H1 (cell line): ENCODE measurements around the gene CCNYL1. TPM values are rescaled to one million over a fixed set of nuclear protein-coding genes. Genes with fewer than 3 reads are reported as not detected.

ENCODE experiments used
- CTCF ChIA-PET: fragments of 300-600 bp; sonication (Branson Sonifier 250); formaldehyde crosslinking; loops from one replicate; lab custom pipeline; 2021; ENCODE audit not compliant: partially characterized antibody; lab: Charles Lee
- POLR2A ChIA-PET: fragments of 300-600 bp; sonication (Branson Sonifier 250); formaldehyde crosslinking; loops from one replicate; lab custom pipeline; 2021; ENCODE audit warnings: inconsistent platforms; ENCODE audit not compliant: partially characterized antibody; lab: Charles Lee
- DNase-seq, 2 experiments: peaks; one replicate each; pipeline versions ENCODE4 v3.0.0 to v3.0.0-alpha.2; 2010 to 2022; ENCODE audit warnings: low spot score in 2 of 2, low read depth in 1 of 2, mixed read lengths in 1 of 2
- FAIRE-seq: peaks from 2 replicates; lab custom pipeline; 2011; peaks lifted over from hg19 to GRCh38; lab: Jason Lieb, UNC
- H2AFZ ChIP-seq: 2 replicates; pipeline ENCODE4 v1.8.1; 2012; ENCODE audit warnings: low read length, inconsistent platforms
- H2AK5ac ChIP-seq: 2 replicates; pipeline ENCODE4 v1.6.1; 2013; ENCODE audit warnings: low read depth, low read length
- H2BK120ac ChIP-seq: replicated peaks from 2 replicates; pipeline ENCODE3; 2013; ENCODE audit warnings: low read depth, low read length, inconsistent platforms
- H2BK12ac ChIP-seq: 2 replicates; pipeline ENCODE4 v1.6.1; 2013; ENCODE audit warnings: low read depth, low read length
- H2BK15ac ChIP-seq: 2 replicates; pipeline ENCODE4 v1.6.1; 2013; ENCODE audit warnings: low read length
- H2BK20ac ChIP-seq: 2 replicates; pipeline ENCODE4 v1.6.1; 2013; ENCODE audit warnings: low read length
- H2BK5ac ChIP-seq: 2 replicates; pipeline ENCODE4 v1.6.1; 2013; ENCODE audit warnings: low read depth, low read length
- H3K14ac ChIP-seq: 2 replicates; pipeline ENCODE4 v1.6.1; 2013; ENCODE audit warnings: inconsistent platforms; ENCODE audit not compliant: insufficient read length
- H3K18ac ChIP-seq: 2 replicates; pipeline ENCODE4 v1.6.1; 2013; ENCODE audit warnings: low read length; ENCODE audit errors: extremely low read depth
- H3K23ac ChIP-seq: 2 replicates; pipeline ENCODE4 v1.6.1; 2013; ENCODE audit warnings: inconsistent platforms; ENCODE audit not compliant: insufficient read length
- H3K23me2 ChIP-seq: 2 replicates; pipeline ENCODE4 v1.6.1; 2013; ENCODE audit warnings: low read depth, low read length
- H3K27ac ChIP-seq: 2 replicates; pipeline ENCODE4 v1.6.1; 2011; ENCODE audit warnings: low read depth, low read length, inconsistent platforms
- H3K27me3 ChIP-seq, 4 experiments: replicated peaks in 1 of 4; 1 replicate in 1 of 4; 2 replicates in 3 of 4; pipeline versions ENCODE4 v1.6.1 to v1.8.1; 2011 to 2013; ENCODE audit warnings: low read length in 3 of 4, mild to moderate bottlenecking in 3 of 4, inconsistent platforms in 2 of 4, mixed read lengths in 2 of 4, moderate library complexity in 1 of 4; ENCODE audit not compliant: control insufficient read depth in 3 of 4, insufficient read depth in 3 of 4; ENCODE audit errors: extremely low read depth in 1 of 4
- H3K36me3 ChIP-seq, 4 experiments: 2 replicates each; pipeline versions ENCODE4 v1.6.1 to v1.8.1; 2011 to 2013; ENCODE audit warnings: mild to moderate bottlenecking in 4 of 4, low read length in 3 of 4, moderate library complexity in 2 of 4, control low read depth in 1 of 4, inconsistent platforms in 1 of 4; ENCODE audit not compliant: insufficient read depth in 4 of 4, control insufficient read depth in 2 of 4
- H3K4ac ChIP-seq: replicated peaks from 2 replicates; pipeline ENCODE3; 2013; ENCODE audit warnings: low read length, low read depth, mixed read lengths, inconsistent platforms; ENCODE audit not compliant: insufficient read length
- H3K4me1 ChIP-seq, 4 experiments: replicated peaks in 1 of 4; 1 replicate in 1 of 4; 2 replicates in 3 of 4; pipeline versions ENCODE4 v1.6.1 to v1.8.1; 2011 to 2013; ENCODE audit warnings: low read length in 3 of 4, inconsistent platforms in 2 of 4, mixed read lengths in 1 of 4; ENCODE audit not compliant: insufficient read depth in 4 of 4, control insufficient read depth in 3 of 4
- H3K4me2 ChIP-seq, 2 experiments: 2 replicates each; pipeline versions ENCODE4 v1.6.1 to v1.8.1; 2011 to 2013; ENCODE audit warnings: low read depth in 2 of 2, low read length in 2 of 2, control low read depth in 1 of 2, inconsistent platforms in 1 of 2, mild to moderate bottlenecking in 1 of 2; ENCODE audit not compliant: insufficient read depth in 1 of 2
- H3K4me3 ChIP-seq, 4 experiments: fragments of 200-600, 300-600 bp in 1 of 4; sonication (generic), shearing (Covaris generic), sonication (Bioruptor Twin) in 1 of 4; 2 replicates each; pipeline versions ENCODE4 v1.5.1 to v1.8.1; 2011 to 2016; ENCODE audit warnings: low read length in 4 of 4, low read depth in 3 of 4, control low read depth in 2 of 4, inconsistent platforms in 2 of 4, mild to moderate bottlenecking in 2 of 4, mixed read lengths in 1 of 4, moderate library complexity in 1 of 4; ENCODE audit not compliant: insufficient read depth in 2 of 4; ENCODE audit errors: extremely low read depth in 1 of 4
- H3K56ac ChIP-seq: replicated peaks from 2 replicates; pipeline ENCODE3; 2013; ENCODE audit warnings: low read depth, mild to moderate bottlenecking, mixed read lengths, low read length, inconsistent platforms; ENCODE audit not compliant: insufficient read length
- H3K79me1 ChIP-seq: 2 replicates; pipeline ENCODE4 v1.6.1; 2013; ENCODE audit warnings: low read depth, low read length, control low read depth
- H3K79me2 ChIP-seq, 2 experiments: 2 replicates each; pipeline versions ENCODE4 v1.6.1 to v1.8.1; 2012 to 2013; ENCODE audit warnings: low read length in 2 of 2, mild to moderate bottlenecking in 2 of 2, inconsistent platforms in 1 of 2; ENCODE audit not compliant: insufficient read depth in 2 of 2, control insufficient read depth in 1 of 2
- H3K9ac ChIP-seq, 4 experiments: replicated peaks in 1 of 4; 1 replicate in 1 of 4; 2 replicates in 3 of 4; pipeline versions ENCODE4 v1.6.1 to v1.8.1; 2011 to 2013; ENCODE audit warnings: low read depth in 3 of 4, low read length in 3 of 4, control low read depth in 2 of 4, mild to moderate bottlenecking in 2 of 4, moderate library complexity in 2 of 4, inconsistent platforms in 1 of 4; ENCODE audit errors: extremely low read depth in 1 of 4
- H3K9me3 ChIP-seq, 2 experiments: 2 replicates each; pipeline versions ENCODE4 v1.6.1 to v1.8.1; 2012 to 2013; ENCODE audit warnings: mild to moderate bottlenecking in 2 of 2, moderate library complexity in 2 of 2, control low read depth in 1 of 2, inconsistent platforms in 1 of 2, low read depth in 1 of 2, low read length in 1 of 2, mixed read lengths in 1 of 2; ENCODE audit not compliant: insufficient read depth in 2 of 2
- H4K20me1 ChIP-seq, 2 experiments: replicated peaks in 1 of 2; 2 replicates each; pipeline versions ENCODE3 to v1.8.1; 2011 to 2013; ENCODE audit warnings: inconsistent platforms in 2 of 2, low read length in 2 of 2, mild to moderate bottlenecking in 1 of 2; ENCODE audit not compliant: insufficient read depth in 2 of 2, control insufficient read depth in 1 of 2
- H4K5ac ChIP-seq: 2 replicates; pipeline ENCODE4 v1.6.1; 2013; ENCODE audit warnings: low read length, low read depth, mixed read lengths, inconsistent platforms; ENCODE audit not compliant: insufficient read length
- H4K8ac ChIP-seq: 2 replicates; pipeline ENCODE4 v1.8.0; 2013; ENCODE audit warnings: mild to moderate bottlenecking, moderate library complexity, low read length, inconsistent platforms; ENCODE audit not compliant: insufficient read depth; ENCODE audit errors: extremely low read depth
- H4K91ac ChIP-seq: replicated peaks from 2 replicates; pipeline ENCODE3; 2013; ENCODE audit warnings: low read length, mixed read lengths, inconsistent platforms; ENCODE audit not compliant: insufficient read length
- CEBPB ChIP-seq: IDR thresholded peaks from 2 replicates; pipeline ENCODE4 v1.6.1; 2012; ENCODE audit warnings: low read depth, low read length
- EZH2 ChIP-seq: fragments of 200-600 bp; sonication (generic); IDR thresholded peaks from 2 replicates; pipeline ENCODE4 v1.7.1; 2012; ENCODE audit warnings: low read depth, mild to moderate bottlenecking, moderate library complexity, low read length, inconsistent platforms; ENCODE audit not compliant: severe bottlenecking
- GABPA ChIP-seq: IDR thresholded peaks from 2 replicates; pipeline ENCODE4 v1.6.1; 2011; ENCODE audit warnings: mild to moderate bottlenecking, low read length, moderate library complexity, borderline replicate concordance; ENCODE audit not compliant: insufficient read depth
- HDAC2 ChIP-seq, 2 experiments: fragments of 300-600 bp in 1 of 2; sonication (generic) in 1 of 2; IDR thresholded peaks; 2 replicates each; pipeline ENCODE4 v1.6.1; 2011 to 2012; ENCODE audit warnings: low read depth in 2 of 2, low read length in 2 of 2, mild to moderate bottlenecking in 2 of 2, moderate library complexity in 2 of 2, borderline replicate concordance in 1 of 2, inconsistent platforms in 1 of 2
- KDM5A ChIP-seq: fragments of 200-600 bp; IDR thresholded peaks from 2 replicates; pipeline ENCODE4 v1.7.1; 2012; ENCODE audit warnings: mild to moderate bottlenecking, low read length, inconsistent platforms, mixed read lengths
- MAX ChIP-seq: IDR thresholded peaks from 2 replicates; pipeline ENCODE4 v1.6.1; 2012; ENCODE audit warnings: inconsistent platforms
- PHF8 ChIP-seq: fragments of 200-600 bp; sonication (generic); conservative IDR thresholded peaks from 2 replicates; pipeline ENCODE4 v1.7.1; 2012; ENCODE audit warnings: low read depth, mild to moderate bottlenecking, inconsistent platforms, low read length, moderate library complexity
- RBBP5 ChIP-seq: IDR thresholded peaks from 2 replicates; pipeline ENCODE4 v1.7.1; 2012; ENCODE audit warnings: low read depth, mild to moderate bottlenecking, inconsistent platforms, low read length, moderate library complexity, borderline replicate concordance
- TEAD4 ChIP-seq: IDR thresholded peaks from 2 replicates; pipeline ENCODE4 v1.6.1; 2012; ENCODE audit warnings: low read depth, low read length, inconsistent platforms, mixed read lengths
- ZNF274 ChIP-seq: IDR thresholded peaks from 2 replicates; pipeline ENCODE4 v1.7.0; 2012; ENCODE audit warnings: low read length, borderline replicate concordance; ENCODE audit errors: extremely low read depth
- WGBS, 2 experiments: shearing (Covaris generic) in 1 of 2; methylation state at CpG; one replicate each; pipeline versions ENCODE4 v1.1.6 to v1.1.7; 2013 to 2015; ENCODE audit warnings: low lambda C conversion rate in 2 of 2, mixed read lengths in 2 of 2, inconsistent platforms in 1 of 2, low coverage in 1 of 2, missing lambda C conversion rate in 1 of 2; ENCODE audit not compliant: insufficient replicate concordance in 2 of 2, insufficient coverage in 1 of 2, insufficient read length in 1 of 2; ENCODE audit errors: extremely low coverage in 1 of 2, missing lambda C conversion rate in 1 of 2; 5-methylcytosine and 5-hydroxymethylcytosine counted together
- polyA plus RNA-seq, 7 experiments: library from polyadenylated mRNA; depleted of rRNA in 3 of 7; stranded (reverse) in 5 of 7; unstranded in 2 of 7; fragments of >200 nt in 5 of 7; fragments of 200-250 nt in 2 of 7; gene quantifications; 1 replicate in 5 of 7; 2 replicates in 1 of 7; 4 replicates in 1 of 7; pipeline versions ENCODE4 v1.2.1 to v1.2.3, GENCODE V29; 2011 to 2013; ENCODE audit warnings: missing spikeins in 2 of 7, mixed read lengths in 2 of 7
- total RNA-seq: library from RNA; stranded (reverse); fragmentation: NEBNext Ultra II Directional; extraction: Animal tissue kit (Norgen Biotek cat#: 25700); gene quantifications from 2 replicates; pipeline ENCODE4 v1.2.1, GENCODE V29; 2021

CCNYL1 gene
- total and polyA plus RNA-seq, 2 of the 8 experiments (the other 6 are each of a cell fraction or from before 2014, with no cell fraction given), result 13.3 to 35.4 TPM

GRCh38 chr2:207731138-207731537 lies 19.7 kb downstream of the CCNYL1 start:
- no peak overlapping the region for H4K91ac ChIP-seq
- H3K14ac ChIP-seq, result no peak overlapping the region
- H3K27ac ChIP-seq, result no peak overlapping the region
- H3K4me3 ChIP-seq, result no peak overlapping the region
- H2BK120ac ChIP-seq, result no peak overlapping the region
- H3K4me1 ChIP-seq, result 0 out of 7 replicates have a peak, but pooled peaks cover 0 to 2% (median 0%) of the 10 kb centered on the region in 4 experiments
- H2BK20ac ChIP-seq, result no peak overlapping the region
- 89% methylated on average over 1 of the region's 1 CpG; no CpG with 5 or more reads in 1 of the 2 experiments for WGBS, 2 experiments
- no peak overlapping the region for H4K8ac ChIP-seq
- no peak for DNase-seq
- no peak overlapping the region for H3K4ac ChIP-seq
- no peak overlapping the region for H2AFZ ChIP-seq
- H4K20me1 ChIP-seq, result no peaks in the 10 kb centered on the region
- H2AK5ac ChIP-seq, result no peak overlapping the region
- H3K27me3 ChIP-seq, result no peaks in the 10 kb centered on the region
- CTCF ChIA-PET, result interaction anchor here (0.7 to 1.8 kb wide), 3 partner anchors 106 to 309 kb away, joined by 3 to 5 read pairs (median 4); partner anchors contain the start of gene METTL21A
- POLR2A ChIA-PET, result interaction anchor here (0.6 kb wide), 1 partner anchor 10 kb away, joined by 3 read pairs; no protein-coding TSS in a partner anchor
- no peak overlapping the region for H3K9ac ChIP-seq
- no peak overlapping the region for H2BK12ac ChIP-seq
- no peaks in the 10 kb centered on the region for H3K9me3 ChIP-seq
- no peak overlapping the region for H4K5ac ChIP-seq
- H3K79me1 ChIP-seq, result no peaks in the 10 kb centered on the region
- no peaks in the 10 kb centered on the region for H3K23me2 ChIP-seq
- no peak for FAIRE-seq
- H2BK15ac ChIP-seq, result no peak overlapping the region
- peaks cover 0 to 25% (median 2%) of the 10 kb centered on the region in 4 experiments; a peak in 6 of 8 replicates for H3K36me3 ChIP-seq
- H3K23ac ChIP-seq, result no peak overlapping the region
- no peaks in the 10 kb centered on the region for H3K79me2 ChIP-seq
- no peak overlapping the region for H3K18ac ChIP-seq
- H3K4me2 ChIP-seq, result no peak overlapping the region
- H3K56ac ChIP-seq, result no peak overlapping the region
- H2BK5ac ChIP-seq, result no peak overlapping the region
- TF ChIP-seq MAX (no peak), KDM5A (no peak), TEAD4 (no peak), EZH2 (no peak), GABPA (no peak), RBBP5 (no peak), CEBPB (no peak), HDAC2 (IDR thresholded peaks at IDR 0.05; ENCODE audit: borderline replicate concordance in 1 of 2, low read depth in 2 of 2, low read length in 2 of 2) (no peak), PHF8 (no peak), ZNF274 (no peak)
